Measurements from ENCODE around the gene USP40. TPM values are rescaled to one million over a fixed set of nuclear protein-coding genes. Genes with fewer than 3 reads are reported as not detected.

Gene USP40
- total RNA-seq, 4 donors from 2014 or later, result 18.7 to 32.8 (median 23.0) TPM

GRCh38 chr2:233571001-233571400 lies 4.4 kb upstream of the USP40 start:
- intact Hi-C loops (cut with DNase I), result no loop called here
- Histone ChIP-seq H3K4me1 (no peaks in the 10 kb centered on the region), H3K4me3 (no peak overlapping the region), H3K36me3 (no peaks in the 10 kb centered on the region), H3K9me3 (no peaks in the 10 kb centered on the region), H3K27me3 (no peaks in the 10 kb centered on the region), H3K27ac (no peak overlapping the region)
- no peak for DNase-seq
- WGBS, 2 donors, result 17 to 29% methylated on average over 1 of the region's 1 CpG
- TF ChIP-seq CTCF (IDR thresholded peaks at IDR 0.05), result no peak
- no peak for TF ChIP-seq POLR2A (IDR thresholded peaks at IDR 0.05)

- H3K4me3 ChIP-seq, result peak overlapping the region; percentile 64 to 96 (median 92)
- 3% methylated on average over 6 of the region's 6 CpGs for WGBS, 2 donors
- H3K36me3 ChIP-seq, result peaks cover 0 to 1% (median 0%) of the 10 kb centered on the region in 3 donors
Measured at GRCh38 chr2:233565685-233566140, 869 bp downstream of the USP40 start.

GRCh38 chr2:233563663-233564430 lies 2.7 kb downstream of the USP40 start:
- 93% methylated on average over 8 of the region's 8 CpGs for WGBS, 2 donors
- peaks cover 0 to 18% (median 0%) of the 10 kb centered on the region in 3 donors for H3K36me3 ChIP-seq
- intact Hi-C loops (cut with DNase I), result no loop called here
- no peak for DNase-seq
- no peak overlapping the region for H3K4me3 ChIP-seq
- H3K9me3 ChIP-seq, result no peaks in the 10 kb centered on the region
- no peaks in the 10 kb centered on the region for H3K27me3 ChIP-seq
- TF ChIP-seq CTCF (IDR thresholded peaks at IDR 0.05), result no peak
- no peak for TF ChIP-seq POLR2A (IDR thresholded peaks at IDR 0.05)
- peaks cover 0 to 28% (median 11%) of the 10 kb centered on the region in 3 donors for H3K4me1 ChIP-seq
- no peak overlapping the region for H3K27ac ChIP-seq

More at GRCh38 chr2:233565685-233566140, 869 bp downstream of the USP40 start:
- H3K9me3 ChIP-seq, result no peaks in the 10 kb centered on the region
- peaks cover 0 to 28% (median 11%) of the 10 kb centered on the region in 3 donors for H3K4me1 ChIP-seq
- DNase-seq, result no peak
- H3K27ac ChIP-seq, result peak overlapping the region; percentile 94 to 98 (median 96)
- TF ChIP-seq CTCF (IDR thresholded peaks at IDR 0.05), result no peak
- TF ChIP-seq POLR2A (IDR thresholded peaks at IDR 0.05), result no peak
- H3K27me3 ChIP-seq, result no peaks in the 10 kb centered on the region
- intact Hi-C loops (cut with DNase I), result no loop called here

- no peaks in the 10 kb centered on the region for H3K9me3 ChIP-seq
- no peaks in the 10 kb centered on the region for H3K27me3 ChIP-seq
- peaks cover 0 to 22% (median 9%) of the 10 kb centered on the region in 3 donors for H3K4me1 ChIP-seq
- intact Hi-C loops (cut with DNase I), result loop anchor here (10.0 kb wide), 1 partner anchor 52 kb away; no protein-coding TSS in a partner anchor
- 56 to 58% methylated on average over 7 of the region's 7 CpGs for WGBS, 2 donors
- H3K4me3 ChIP-seq, result no peak overlapping the region
- no peak for TF ChIP-seq POLR2A (IDR thresholded peaks at IDR 0.05)
- peak overlapping the region; percentile 41 to 82 (median 74) for H3K27ac ChIP-seq
- peaks cover 0 to 62% (median 0%) of the 10 kb centered on the region in 3 donors for H3K36me3 ChIP-seq
- no peak for DNase-seq
Measured at GRCh38 chr2:233556881-233557736, 9.5 kb downstream of the USP40 start.

- intact Hi-C loops (cut with DNase I), result loop anchor here (10.0 kb wide), 1 partner anchor 49 kb away; no protein-coding TSS in a partner anchor
- H3K4me3 ChIP-seq, result no peak overlapping the region
- H3K27ac ChIP-seq, result no peak overlapping the region
- peaks cover 0 to 22% (median 9%) of the 10 kb centered on the region in 3 donors for H3K4me1 ChIP-seq
- TF ChIP-seq CTCF (IDR thresholded peaks at IDR 0.05) (no peak), POLR2A (IDR thresholded peaks at IDR 0.05) (no peak)
- peaks cover 0 to 76% (median 0%) of the 10 kb centered on the region in 3 donors for H3K36me3 ChIP-seq
- H3K27me3 ChIP-seq, result no peaks in the 10 kb centered on the region
- no peak for DNase-seq
- H3K9me3 ChIP-seq, result no peaks in the 10 kb centered on the region
Measured at GRCh38 chr2:233553366-233553765, 13.2 kb downstream of the USP40 start.
